Measurements from ENCODE around the gene DNAJC13.

The DNAJC13 gene

DNA sequence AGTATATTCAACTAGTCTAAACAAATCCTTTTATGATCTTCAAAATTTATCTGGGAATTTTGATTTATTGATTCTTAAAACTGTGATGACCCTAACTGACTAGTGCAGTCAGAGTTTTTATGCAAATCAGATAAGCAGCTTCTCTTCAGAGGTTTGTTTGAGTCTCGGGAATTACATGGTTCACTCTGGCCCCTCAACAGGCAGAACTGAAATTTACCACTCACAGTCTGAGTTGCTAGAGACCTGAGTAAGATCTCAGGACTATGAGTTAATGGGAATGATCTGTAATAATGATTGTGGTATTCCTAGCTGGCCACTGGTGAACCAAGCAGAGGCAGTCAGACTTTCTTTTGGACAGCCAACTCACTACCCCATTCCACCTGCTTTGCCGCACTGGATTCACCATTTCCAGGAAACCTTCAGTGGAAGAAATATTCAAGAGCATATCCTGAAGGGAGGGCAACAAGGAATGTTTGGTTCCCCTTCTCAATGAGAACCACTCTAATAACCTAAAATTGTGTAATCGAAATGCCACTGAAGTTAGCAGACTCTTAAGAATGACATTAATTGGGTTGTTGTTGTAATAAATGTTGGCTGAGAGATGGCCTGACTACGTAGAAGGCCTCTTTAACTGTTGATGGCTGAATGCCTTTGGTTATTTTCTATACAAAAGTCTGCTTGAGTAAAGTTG, 11.5 kb upstream of the DNAJC13 start:
- DNase-seq = no peak

DNA sequence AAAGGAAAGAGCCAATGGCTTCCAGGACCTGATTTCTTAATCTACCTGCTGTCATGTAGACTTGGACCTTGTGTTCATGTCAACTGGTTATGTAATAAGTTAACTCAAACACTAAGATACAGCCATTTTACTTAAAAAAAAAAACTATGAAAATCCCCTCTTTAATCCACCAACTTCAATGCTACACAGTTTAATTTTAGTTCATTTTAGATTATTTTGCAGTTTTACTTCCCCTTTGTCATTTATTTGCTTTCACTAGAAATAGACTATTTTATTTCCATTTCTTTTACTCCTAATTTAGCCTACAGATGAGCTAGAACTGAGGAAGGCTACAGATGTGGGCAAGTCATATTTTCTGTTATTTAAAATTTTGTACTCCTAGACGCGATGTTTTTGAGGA, 10.7 kb upstream of the DNAJC13 start:
- no peak for DNase-seq

DNA sequence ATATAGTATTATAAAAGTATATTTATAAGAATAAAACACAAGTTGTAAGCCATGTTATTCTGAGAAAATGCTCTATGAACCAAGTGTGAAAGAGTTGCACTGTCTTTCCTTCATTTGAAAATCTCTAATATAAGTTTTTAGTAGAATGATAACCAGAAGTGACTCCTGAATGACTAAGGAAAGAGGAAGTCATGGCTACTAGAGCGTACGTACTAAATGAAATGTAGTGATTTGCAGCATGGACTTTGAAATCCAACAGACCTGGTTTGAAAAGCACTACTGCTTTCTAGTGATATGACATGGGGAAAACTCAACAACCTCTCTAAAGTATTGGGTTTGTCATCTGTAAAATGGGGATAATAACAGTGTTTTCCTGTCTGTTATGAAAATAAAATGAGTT, 10.3 kb upstream of the DNAJC13 start:
- DNase-seq = no peak

DNA sequence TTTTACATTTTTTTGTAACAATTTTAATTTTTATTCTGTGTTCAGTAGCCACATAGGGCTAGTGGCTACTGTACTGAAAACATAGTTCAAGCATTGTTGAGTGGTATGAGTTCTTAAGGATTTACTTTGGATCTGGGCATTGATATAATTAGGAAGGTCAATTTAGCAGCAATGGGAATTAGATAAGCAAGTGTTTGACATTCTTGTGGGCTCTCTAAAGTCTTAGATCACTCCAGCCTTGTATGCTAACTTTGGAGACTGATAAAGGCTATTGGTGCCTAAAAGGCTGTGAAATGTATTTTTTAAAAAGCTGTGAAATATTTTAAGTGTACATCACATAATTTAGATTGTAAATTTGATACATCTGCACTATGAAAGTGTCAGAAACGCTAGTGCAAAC, 2.5 kb upstream of the DNAJC13 start:
- DNase-seq = no peak

DNA sequence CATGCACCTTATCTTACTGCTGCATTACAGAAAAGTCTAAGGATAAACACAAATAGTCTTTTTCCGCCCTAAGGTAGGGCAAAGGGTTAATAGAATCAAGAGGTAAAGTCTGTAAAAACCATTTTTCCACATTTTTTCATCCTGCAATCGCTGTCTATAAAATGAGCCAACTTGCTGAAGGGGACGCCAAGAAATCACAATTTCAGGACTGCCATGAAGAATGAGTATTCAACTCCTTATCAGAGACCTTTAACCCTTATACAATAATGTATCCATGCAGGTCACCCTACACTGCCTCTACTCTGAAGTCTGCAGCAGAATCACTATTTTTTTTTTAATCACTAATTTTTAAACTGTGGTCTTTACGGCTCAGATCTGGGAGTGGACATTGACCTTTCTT, 1.1 kb upstream of the DNAJC13 start:
- DNase-seq = no peak

DNA sequence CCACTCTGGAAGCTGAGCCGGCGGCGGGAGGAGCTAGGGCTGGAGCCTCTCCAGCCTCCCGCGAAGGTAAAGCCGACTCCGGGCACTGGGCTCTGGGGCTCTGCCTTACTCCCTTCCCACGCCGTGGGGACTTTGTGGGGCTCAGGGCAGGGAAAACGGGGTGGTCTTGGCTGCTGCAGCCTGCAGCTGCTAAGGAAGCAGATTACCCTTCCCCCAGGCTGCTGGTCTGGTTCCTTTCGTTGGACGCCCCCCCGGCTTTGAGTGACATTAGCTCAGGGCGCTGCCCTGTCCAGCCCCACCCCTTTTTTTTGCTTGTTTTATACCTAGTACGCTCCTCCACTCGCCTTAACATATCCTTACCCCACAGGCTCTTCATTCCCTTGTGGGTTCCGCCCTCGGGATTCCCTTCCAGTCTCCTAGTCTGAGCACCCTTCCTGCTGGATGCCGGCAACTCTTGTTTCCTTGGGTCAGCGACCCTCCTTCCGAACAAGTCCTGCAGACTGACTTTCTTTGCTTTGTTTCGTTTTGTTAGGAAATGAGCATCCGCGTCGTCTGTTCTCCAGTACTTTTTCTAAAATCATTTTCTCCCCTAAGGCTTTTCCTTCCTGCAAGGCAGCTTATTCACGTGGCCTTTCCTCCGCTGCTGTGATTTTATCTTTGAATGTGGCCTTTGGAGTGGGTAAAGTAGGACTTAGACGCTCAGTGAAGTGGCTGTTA, 551 bp downstream of the DNAJC13 start:
- DNase-seq = peak; percentile 35

DNA sequence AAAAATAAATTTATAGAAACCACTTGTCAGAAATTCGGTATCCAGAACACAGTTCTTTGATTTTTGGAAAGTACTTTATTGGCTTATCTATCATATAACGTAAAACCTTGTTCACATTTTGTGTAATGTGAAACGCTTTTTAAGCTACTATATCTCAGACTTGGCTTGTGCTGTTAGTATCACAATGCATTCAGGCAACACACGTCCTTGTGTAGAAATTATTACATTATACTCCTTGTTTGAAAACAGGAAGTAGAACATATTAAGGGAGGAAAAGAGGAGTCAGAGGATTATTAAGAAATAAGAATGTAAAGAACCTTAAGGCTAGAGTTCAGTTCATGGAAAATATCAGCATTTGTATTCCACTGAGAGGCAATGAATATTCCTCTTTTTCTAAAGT, 1.6 kb downstream of the DNAJC13 start:
- DNase-seq = no peak

DNA sequence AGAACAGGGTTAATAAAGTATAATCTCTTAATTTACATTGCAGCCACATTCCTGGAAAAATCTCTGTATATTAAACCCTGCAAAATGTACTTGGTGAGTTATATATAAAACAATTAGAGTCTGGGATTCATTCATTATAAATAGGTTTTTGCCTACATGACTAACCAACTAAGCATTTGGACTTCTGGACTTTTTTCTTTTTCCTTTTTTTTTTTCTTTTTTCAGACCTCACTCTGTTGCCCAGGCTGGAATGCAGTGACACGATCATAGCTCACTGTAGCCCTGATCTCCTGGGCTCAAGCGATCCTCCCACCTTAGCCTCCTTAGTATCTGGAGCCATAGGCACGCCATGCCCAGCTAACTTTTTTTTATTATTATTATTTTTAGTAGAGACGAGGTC, 4.5 kb downstream of the DNAJC13 start:
- DNase-seq = no peak

DNA sequence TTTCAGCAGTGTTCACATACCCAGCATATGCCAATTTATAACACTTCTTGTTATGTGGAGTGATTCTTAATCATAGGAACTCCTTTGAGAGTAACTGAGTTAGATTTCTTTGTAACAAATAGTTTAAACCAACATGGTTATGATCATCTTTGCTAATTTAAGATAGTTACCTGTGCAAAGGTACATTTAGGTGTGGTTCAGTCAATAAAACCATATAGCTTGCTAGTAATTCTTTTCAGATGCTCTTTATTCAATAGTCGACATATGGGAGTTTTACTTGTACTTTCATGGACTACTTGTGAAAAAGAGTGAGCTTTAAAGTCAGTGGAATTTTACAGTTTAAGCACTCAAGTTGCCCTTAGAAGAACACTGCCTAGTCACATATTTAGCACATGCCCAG, 5.2 kb downstream of the DNAJC13 start:
- DNase-seq = no peak

DNA sequence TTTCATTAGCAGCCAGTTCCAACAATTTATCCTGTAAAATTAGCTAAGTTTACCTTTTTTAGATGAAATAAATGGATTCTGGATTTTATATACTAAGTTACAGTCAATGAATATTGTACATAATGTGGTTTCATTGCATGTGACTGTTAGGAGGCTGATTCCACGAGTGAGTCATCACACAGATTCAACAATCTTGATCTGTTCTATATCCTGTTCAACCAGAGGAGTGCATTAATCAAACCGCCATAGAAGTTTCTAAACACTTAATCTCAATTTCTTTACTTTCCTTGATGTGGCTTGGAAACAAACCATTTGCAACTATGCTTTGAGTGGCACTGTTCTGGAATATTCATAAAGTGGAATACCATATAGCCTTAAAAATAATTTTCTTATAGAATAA, 15.3 kb downstream of the DNAJC13 start:
- DNase-seq = no peak

DNA sequence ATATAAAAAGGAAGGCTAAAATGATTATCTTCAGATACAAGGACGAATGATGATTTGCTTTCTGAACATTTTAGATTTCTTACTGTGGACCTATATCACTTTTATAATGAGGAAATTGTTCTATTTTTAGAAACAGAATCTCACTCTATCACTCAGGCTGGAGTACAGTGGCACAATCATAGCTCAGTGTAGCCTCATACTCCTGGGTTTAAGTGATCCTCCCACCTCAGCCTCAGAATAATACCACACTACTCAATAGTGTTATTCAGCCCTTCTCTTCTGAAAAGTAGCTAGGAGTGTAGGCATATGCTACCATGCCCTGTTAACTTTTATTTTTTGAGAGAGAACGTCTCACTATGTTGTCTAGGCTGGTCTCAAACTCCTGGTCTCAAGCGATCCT, 15.8 kb downstream of the DNAJC13 start:
- DNase-seq = no peak

DNA sequence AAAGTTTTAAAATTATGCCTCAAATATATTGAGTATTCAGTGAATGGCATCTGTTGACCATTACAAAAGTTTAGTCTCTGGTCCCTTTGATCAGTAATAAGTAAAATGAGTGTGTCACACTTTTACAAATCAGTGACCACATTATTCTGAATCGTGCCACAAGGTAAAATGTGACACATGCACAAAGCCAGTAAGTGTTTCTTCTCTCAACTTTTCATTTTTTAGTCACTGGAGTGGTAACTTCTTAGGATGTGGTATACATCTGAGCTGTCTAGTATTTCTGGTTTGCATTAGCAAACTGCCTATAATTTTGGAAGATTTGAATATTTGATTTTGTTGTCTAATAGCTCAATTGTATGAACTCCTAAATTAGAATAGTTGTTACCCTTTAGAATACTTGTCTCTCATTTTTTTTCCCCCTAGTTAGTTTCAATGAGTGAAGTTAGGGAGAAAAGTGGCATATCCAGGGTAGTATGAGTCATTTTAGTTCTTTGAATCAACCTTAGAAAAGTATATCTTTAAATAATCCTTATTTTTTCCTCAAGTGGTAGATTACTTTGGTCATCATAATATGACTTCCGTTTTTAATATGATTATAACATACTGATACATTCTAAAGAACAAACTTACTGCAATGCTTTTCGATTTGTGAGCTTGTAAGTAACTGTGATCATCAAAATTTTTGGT, 18.1 kb downstream of the DNAJC13 start:
- DNase-seq = no peak

DNA sequence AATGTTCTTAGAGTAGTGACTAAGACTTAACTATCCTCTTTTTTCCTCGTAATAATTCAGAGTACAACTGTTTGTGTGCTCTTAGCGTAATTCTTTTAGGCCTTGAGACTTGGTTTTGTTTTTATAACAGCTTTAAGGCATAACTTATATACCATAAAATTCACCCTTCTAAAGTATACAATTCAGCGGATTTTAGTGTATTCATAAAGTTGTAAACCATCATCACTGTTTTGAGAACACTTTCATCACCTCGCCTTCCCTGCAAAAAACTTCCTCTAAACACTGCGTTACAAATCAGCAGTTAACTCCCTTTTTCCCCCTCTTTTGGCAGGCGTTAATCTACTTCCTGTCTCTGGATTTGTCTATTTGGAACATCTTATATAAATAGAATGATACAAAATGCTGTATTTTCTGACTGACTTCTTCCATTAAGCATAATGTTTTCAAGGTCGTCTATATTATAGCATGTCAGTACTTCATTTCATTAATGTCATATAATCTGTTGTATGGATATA, 18.7 kb downstream of the DNAJC13 start:
- no peak for DNase-seq

DNA sequence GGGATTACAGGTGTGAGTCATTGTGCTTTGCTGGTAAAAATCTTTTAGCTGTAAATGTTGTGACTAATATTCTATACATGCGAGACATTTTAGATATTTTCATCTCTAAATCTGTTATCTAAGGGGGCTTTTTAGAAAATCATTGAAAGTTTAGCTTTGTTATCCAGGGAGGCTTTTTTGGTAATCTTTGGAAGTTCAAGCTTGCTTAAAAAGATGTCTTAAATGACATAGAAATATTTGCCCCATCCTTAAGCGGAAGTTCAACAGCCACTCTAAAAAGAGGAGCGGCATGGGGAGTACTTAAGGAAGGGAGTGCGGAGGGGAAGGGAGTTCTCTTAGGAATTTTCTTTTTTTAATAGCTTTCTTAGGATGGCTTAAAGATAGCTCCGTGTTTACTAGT, 26.1 kb downstream of the DNAJC13 start:
- DNase-seq = no peak

DNA sequence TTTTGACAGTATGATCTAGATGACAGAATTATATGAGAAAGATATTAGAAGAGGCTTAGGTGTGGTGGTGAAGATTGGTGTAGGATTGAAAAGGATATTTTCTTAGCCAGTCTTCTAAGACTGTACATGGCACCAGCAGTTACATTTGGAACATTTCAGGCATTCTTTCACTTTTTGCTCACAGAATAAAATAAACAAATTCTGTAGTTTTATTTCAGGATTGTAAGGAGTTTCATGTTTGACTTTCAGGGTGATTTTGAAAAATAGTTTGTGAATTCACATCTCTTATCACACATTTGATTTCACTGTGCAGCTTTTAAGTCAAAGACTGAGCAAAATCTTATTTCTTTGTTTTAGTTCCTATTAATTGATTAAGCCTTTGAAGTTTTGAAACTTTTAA, 27.1 kb downstream of the DNAJC13 start:
- DNase-seq = no peak

DNA sequence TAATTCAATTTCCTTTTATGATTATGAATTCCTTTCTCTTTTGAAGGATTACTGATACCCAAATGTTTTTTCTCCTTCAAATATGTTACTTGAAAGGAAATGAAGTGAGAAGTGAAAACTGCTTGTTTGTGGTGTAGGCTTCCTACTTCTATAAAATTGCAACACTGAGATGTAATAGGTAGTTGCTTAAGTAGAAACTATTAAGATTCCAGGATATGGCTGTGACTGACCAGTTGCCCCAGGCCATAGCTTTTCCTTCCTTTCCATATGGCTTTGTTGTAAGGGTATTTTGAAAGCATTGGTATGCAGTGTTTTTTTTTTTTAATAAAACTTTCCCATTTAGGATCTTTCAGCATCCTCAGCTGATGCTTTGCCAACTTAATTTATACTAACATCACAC, 28.5 kb downstream of the DNAJC13 start:
- DNase-seq = no peak

DNA sequence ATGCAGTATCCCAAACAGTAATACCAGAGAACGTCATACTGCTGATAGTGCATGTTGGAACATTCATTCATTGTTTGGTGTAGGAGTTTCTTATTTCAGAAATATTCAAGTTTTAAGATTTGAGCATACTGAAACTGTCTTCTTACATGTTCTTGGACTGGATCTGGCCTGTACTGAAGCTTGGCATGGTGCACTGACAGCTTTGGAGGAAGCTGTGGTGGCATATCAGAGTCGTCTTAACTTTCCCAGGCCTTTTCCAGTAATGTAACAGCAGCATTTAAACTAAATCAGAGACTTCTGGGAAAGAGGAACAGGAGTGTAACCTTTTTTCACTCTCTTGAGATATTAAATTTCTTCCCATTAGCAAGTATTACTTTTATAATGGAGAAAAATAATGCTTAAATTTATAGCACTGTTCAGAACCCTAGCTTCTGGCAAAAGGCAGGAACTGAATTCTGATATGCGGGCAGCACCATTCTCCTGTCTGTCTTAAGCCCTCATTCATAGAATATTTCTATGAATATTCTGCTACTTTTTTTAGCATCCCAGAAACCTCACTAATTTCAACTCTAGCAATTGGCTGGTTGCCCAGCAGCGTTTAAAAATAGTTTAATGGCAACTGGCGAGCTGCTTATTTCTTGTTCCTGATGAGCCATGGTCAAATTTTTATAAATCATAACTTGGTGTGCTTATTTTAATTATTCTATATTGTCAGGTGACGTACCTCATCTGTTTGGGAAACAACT, 31.1 kb downstream of the DNAJC13 start:
- no peak for DNase-seq

DNA sequence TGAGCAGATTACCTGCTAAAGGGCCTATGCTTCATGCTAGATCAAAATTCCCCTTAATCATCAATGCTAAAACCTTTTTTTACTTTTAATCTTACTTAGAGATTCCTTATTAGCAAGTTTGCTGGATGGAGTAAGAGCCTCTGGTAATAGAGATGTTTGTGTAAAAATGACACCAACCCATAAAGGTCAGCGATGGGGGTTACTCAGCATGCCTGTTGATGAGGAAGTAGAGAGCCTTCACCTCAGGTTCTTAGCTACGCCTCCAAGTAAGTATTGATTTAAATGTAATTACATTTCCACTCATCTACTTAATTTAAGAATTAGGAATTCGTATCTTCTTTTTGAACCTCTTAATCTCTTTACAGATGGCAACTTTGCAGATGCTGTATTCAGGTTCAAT, 38.8 kb downstream of the DNAJC13 start:
- DNase-seq = no peak

DNA sequence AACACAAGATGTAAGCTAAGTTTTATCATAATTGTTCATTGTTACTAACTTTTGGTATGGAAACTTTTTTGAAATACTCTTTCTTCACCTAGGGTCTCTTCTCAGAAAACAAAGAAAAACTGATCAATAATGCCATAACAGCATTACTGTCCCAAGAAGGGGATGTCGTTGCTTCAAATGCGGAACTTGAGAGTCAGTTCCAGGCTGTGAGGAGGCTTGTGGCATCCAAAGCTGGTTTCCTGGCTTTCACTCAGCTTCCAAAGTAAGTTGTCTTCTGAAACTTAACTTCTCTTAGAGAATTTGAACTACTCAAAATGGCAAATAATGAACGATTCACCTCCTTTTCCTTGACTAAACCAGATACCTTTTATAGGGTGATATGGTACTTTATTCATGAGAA, 39.3 kb downstream of the DNAJC13 start:
- DNase-seq = no peak

DNA sequence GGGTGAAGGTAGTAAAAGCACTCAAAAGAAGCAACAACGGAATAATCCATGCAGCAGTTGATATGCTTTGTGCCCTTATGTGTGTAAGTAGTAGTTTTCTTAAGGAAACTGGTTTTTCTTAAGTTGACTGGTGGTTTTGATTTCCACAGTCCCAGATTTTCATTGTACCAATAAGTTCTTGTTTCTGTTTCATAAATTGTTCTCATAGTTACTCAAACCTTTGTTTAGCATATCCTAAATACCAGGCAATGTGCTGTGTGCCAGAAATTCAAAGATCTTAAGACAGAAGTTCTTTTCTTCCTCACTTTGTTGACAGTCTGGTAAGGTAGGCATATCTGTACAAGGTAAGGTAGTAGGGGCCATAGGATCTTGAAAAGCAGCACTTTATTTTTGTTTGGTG, 40.0 kb downstream of the DNAJC13 start:
- no peak for DNase-seq

DNA sequence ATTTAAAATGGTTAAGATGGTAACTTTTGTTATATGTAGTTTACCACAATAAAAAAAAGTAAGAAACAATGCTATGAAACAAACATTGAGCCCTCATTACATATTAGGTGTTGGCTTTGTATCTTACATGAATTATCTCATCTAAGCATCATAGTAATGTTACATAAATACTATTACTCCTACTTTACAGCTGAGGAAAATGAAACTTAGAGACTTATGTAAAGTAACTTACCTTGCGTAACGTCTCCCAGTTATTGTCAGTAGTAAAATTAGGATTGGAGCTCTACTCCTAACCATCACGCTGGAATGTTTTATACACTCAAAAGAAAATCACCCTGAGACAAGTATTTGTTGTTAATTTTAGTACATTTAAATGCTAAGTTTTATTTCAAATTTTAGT, 42.2 kb downstream of the DNAJC13 start:
- DNase-seq = no peak

DNA sequence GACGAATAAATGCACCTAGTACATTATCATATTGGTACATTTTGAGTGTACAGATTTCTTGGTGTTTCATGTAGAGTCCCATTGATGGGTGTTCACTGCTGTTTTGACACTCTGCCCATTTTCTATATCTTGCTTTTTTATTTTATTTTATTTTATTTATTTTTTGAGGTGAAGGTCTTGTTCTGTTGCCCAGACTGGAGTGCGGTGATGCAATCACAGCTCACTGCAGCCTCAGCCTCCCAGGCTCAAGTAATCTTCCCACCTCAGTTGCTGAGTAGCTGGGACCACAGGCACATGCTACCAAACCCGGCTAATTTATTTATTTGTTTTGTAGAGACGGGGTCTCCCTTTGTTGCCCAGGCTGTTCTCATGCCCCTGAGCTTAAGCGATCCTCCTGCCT, 44.2 kb downstream of the DNAJC13 start:
- DNase-seq = no peak

DNA sequence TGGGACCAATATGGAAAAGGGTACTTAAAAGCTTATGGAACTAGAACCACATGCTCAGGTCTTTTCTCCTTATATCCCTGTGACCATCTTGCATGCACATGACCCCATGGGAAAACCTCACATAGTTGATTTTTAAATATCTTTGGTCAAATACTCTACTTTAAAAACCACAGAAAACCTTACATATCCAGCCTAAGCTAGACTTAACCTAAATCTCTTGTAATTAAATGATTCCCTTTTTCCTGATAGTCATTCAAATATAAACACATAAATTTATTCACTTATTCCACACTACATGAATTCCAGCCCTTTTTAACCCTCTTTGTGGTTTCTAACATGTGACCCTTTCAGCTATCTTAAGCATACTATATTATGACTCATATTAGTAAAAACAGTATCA, 46.8 kb downstream of the DNAJC13 start:
- DNase-seq = no peak

Measured in effector CD8-positive, alpha-beta T cell (primary cell).